HepG2 (cell line): Measurements from ENCODE around the gene NSD2.

Experiments used
- CEBPZ ChIP-seq: IDR thresholded peaks from 2 replicates; pipeline ENCODE4 v1.6.1; 2012; ENCODE audit warnings: low read length, improper control_type of control experiment
- CTCF ChIP-seq: sonication (generic); formaldehyde crosslinking; IDR thresholded peaks from 2 replicates; pipeline ENCODE4 v1.5.0; 2020; ENCODE audit warnings: mild to moderate bottlenecking, missing genetic modification reagents, moderate library complexity
- REL ChIP-seq: sonication (generic); formaldehyde crosslinking; conservative IDR thresholded peaks from 2 replicates; pipeline ENCODE4 v1.8.0; 2022; ENCODE audit warnings: mild to moderate bottlenecking, missing genetic modification reagents, moderate library complexity
- RELA ChIP-seq: sonication (generic); formaldehyde crosslinking; IDR thresholded peaks from 2 replicates; pipeline ENCODE4 v1.4.0; 2020; ENCODE audit warnings: missing genetic modification reagents

GRCh38 chr4:1988327-1988724 is 117.1 kb downstream of the NSD2 start:
- no peak for TF ChIP-seq CTCF (CRISPR knock-in tag)
- TF ChIP-seq REL (CRISPR knock-in tag): no peak
- no peak for TF ChIP-seq RELA (CRISPR knock-in tag)
- no peak for TF ChIP-seq CEBPZ
